IMR-90 (cell line): ENCODE measurements around the gene INCA1. TPM values are rescaled to one million over a fixed set of nuclear protein-coding genes. Genes with fewer than 3 reads are reported as not detected.

Experiments
- ATAC-seq: fragments of 200-7000 bp; cut with Tn5 transposase; 2 replicates; pipeline ENCODE4 v1.9.1; 2020; ENCODE audit warnings: low read depth, mild to moderate bottlenecking, moderate library complexity
- BruUV-seq: library from RNA; stranded (reverse); fragments of 400-500 nt; replicated peaks from 2 replicates; lab custom pipeline; 2021; lab: Mats Ljungman, UMichigan
- CTCF ChIA-PET: fragments of 300-600 bp; formaldehyde crosslinking; extraction: SDS; loops from one replicate; lab custom pipeline; 2021; ENCODE audit warnings: antibody characterized with exemption; lab: Yijun Ruan, JAX
- POLR2A ChIA-PET: fragments of 300-600 bp; sonication (Branson Sonifier 250); formaldehyde crosslinking; loops from one replicate; lab custom pipeline; 2022; ENCODE audit warnings: antibody characterized with exemption; ENCODE audit not compliant: unreplicated experiment; lab: Charles Lee
- DNase-seq: peaks from one replicate; pipeline ENCODE4 v3.0.0; 2013
- H2AFZ ChIP-seq: replicated peaks from 2 replicates; pipeline ENCODE3; 2013; ENCODE audit warnings: low read length, mild to moderate bottlenecking; ENCODE audit not compliant: poor library complexity
- H2AK5ac ChIP-seq: 2 replicates; pipeline ENCODE4 v1.6.1; 2013; ENCODE audit warnings: low read depth, low read length, inconsistent platforms
- H2AK9ac ChIP-seq: replicated peaks from 2 replicates; pipeline ENCODE3; 2013; ENCODE audit warnings: mild to moderate bottlenecking, low read depth, low read length, moderate library complexity; ENCODE audit not compliant: poor library complexity
- H2BK120ac ChIP-seq: 2 replicates; pipeline ENCODE4 v1.6.1; 2013; ENCODE audit warnings: low read depth, low read length, inconsistent platforms
- H2BK15ac ChIP-seq: 3 replicates; pipeline ENCODE4 v1.6.1; 2013; ENCODE audit warnings: low read depth, low read length, inconsistent platforms
- H2BK20ac ChIP-seq: 2 replicates; pipeline ENCODE4 v1.6.1; 2013; ENCODE audit warnings: low read depth, mild to moderate bottlenecking, inconsistent platforms, low read length, moderate library complexity
- H2BK5ac ChIP-seq: 2 replicates; pipeline ENCODE4 v1.6.1; 2013; ENCODE audit warnings: mild to moderate bottlenecking, low read depth, low read length, inconsistent platforms; ENCODE audit not compliant: poor library complexity, severe bottlenecking
- H3K14ac ChIP-seq: replicated peaks from 2 replicates; pipeline ENCODE4 v1.6.1; 2013; ENCODE audit warnings: low read depth, low read length, inconsistent platforms
- H3K18ac ChIP-seq: 2 replicates; pipeline ENCODE4 v1.6.1; 2013; ENCODE audit warnings: low read depth, low read length, control low read depth
- H3K23ac ChIP-seq: 2 replicates; pipeline ENCODE4 v1.6.1; 2013; ENCODE audit warnings: low read depth, low read length, inconsistent platforms
- H3K27ac ChIP-seq: 2 replicates; pipeline ENCODE4 v1.5.1; 2013; ENCODE audit warnings: mild to moderate bottlenecking, control low read depth, low read length; ENCODE audit not compliant: insufficient read depth
- H3K27me3 ChIP-seq: 2 replicates; pipeline ENCODE4 v1.6.1; 2013; ENCODE audit warnings: low read length; ENCODE audit not compliant: control insufficient read depth, insufficient read depth
- H3K36me3 ChIP-seq: 2 replicates; pipeline ENCODE4 v1.6.1; 2013; ENCODE audit warnings: low read length, mixed read lengths; ENCODE audit not compliant: control insufficient read depth, insufficient read depth
- H3K4ac ChIP-seq: 2 replicates; pipeline ENCODE4 v1.6.1; 2013; ENCODE audit warnings: low read depth, low read length, inconsistent platforms
- H3K4me1 ChIP-seq: 2 replicates; pipeline ENCODE4 v1.6.1; 2013; ENCODE audit warnings: low read length, mixed read lengths; ENCODE audit not compliant: control insufficient read depth, insufficient read depth
- H3K4me2 ChIP-seq: 2 replicates; pipeline ENCODE4 v1.6.1; 2013; ENCODE audit warnings: low read depth, mild to moderate bottlenecking, control low read depth, low read length, moderate library complexity
- H3K4me3 ChIP-seq: 2 replicates; pipeline ENCODE4 v1.5.1; 2013; ENCODE audit warnings: low read depth, mild to moderate bottlenecking, control low read depth, low read length, moderate library complexity; ENCODE audit not compliant: insufficient read depth
- H3K56ac ChIP-seq: 2 replicates; pipeline ENCODE4 v1.6.1; 2013; ENCODE audit warnings: low read length, inconsistent platforms; ENCODE audit not compliant: insufficient read depth; ENCODE audit errors: extremely low read depth
- H3K79me1 ChIP-seq, 2 experiments: 2 replicates each; pipeline ENCODE4 v1.6.1; 2013; ENCODE audit warnings: low read length in 2 of 2, inconsistent platforms in 1 of 2, low read depth in 1 of 2
- H3K9ac ChIP-seq: 2 replicates; pipeline ENCODE4 v1.6.1; 2013; ENCODE audit warnings: low read depth, low read length, control low read depth
- H3K9me1 ChIP-seq: 2 replicates; pipeline ENCODE4 v1.6.1; 2013; ENCODE audit warnings: low read length, inconsistent platforms; ENCODE audit not compliant: insufficient read depth
- H3K9me3 ChIP-seq: 2 replicates; pipeline ENCODE4 v1.6.1; 2013; ENCODE audit warnings: low read length; ENCODE audit not compliant: control insufficient read depth, insufficient read depth
- H4K20me1 ChIP-seq: 2 replicates; pipeline ENCODE4 v1.6.1; 2013; ENCODE audit warnings: low read length, inconsistent platforms; ENCODE audit not compliant: insufficient read depth
- H4K5ac ChIP-seq: 2 replicates; pipeline ENCODE4 v1.6.1; 2013; ENCODE audit warnings: mild to moderate bottlenecking, low read depth, low read length, control low read depth
- H4K8ac ChIP-seq, 2 experiments: 2 replicates each; pipeline ENCODE4 v1.6.1; 2013; ENCODE audit warnings: low read depth in 2 of 2, low read length in 2 of 2, control low read depth in 1 of 2, inconsistent platforms in 1 of 2
- H4K91ac ChIP-seq: 2 replicates; pipeline ENCODE4 v1.6.1; 2013; ENCODE audit warnings: low read depth, low read length, inconsistent platforms; ENCODE audit not compliant: insufficient read depth
- CEBPB ChIP-seq: IDR thresholded peaks from 2 replicates; pipeline ENCODE4 v1.6.1; 2012; ENCODE audit warnings: low read depth, low read length, improper control_type of control experiment
- CHD1 ChIP-seq: IDR thresholded peaks from 2 replicates; pipeline ENCODE4 v1.6.1; 2012; ENCODE audit warnings: low read depth, low read length, improper control_type of control experiment
- ELK1 ChIP-seq: fragments of 150-350 bp; IDR thresholded peaks from 2 replicates; pipeline ENCODE4 v1.6.1; 2016; ENCODE audit warnings: low read depth, mild to moderate bottlenecking, low read length, moderate library complexity, borderline replicate concordance
- MAZ ChIP-seq: IDR thresholded peaks from 2 replicates; pipeline ENCODE4 v1.6.1; 2012; ENCODE audit warnings: low read depth, mild to moderate bottlenecking, low read length, improper control_type of control experiment, moderate library complexity, borderline replicate concordance
- MXI1 ChIP-seq: IDR thresholded peaks from 2 replicates; pipeline ENCODE4 v1.6.1; 2012; ENCODE audit warnings: low read depth, mild to moderate bottlenecking, low read length, moderate library complexity, borderline replicate concordance
- POLR2A ChIP-seq: IDR thresholded peaks from 2 replicates; pipeline ENCODE4 v1.6.1; 2012; ENCODE audit warnings: mild to moderate bottlenecking, low read depth, low read length
- WGBS, 2 experiments: methylation state at CpG; one replicate each; pipeline versions ENCODE4 v1.1.5 to v1.1.7; 2013; ENCODE audit warnings: missing lambda C conversion rate in 2 of 2; ENCODE audit not compliant: insufficient read length in 1 of 2; ENCODE audit errors: extremely low coverage in 2 of 2; 5-methylcytosine and 5-hydroxymethylcytosine counted together
- dilution Hi-C: fragments of 300-500 bp; cut with HindIII; formaldehyde crosslinking; loops from one replicate; pipeline ENCODE4 v1.14.3; 2018; ENCODE audit warnings: low sequenced_read_pairs; ENCODE audit not compliant: unreplicated experiment
- in situ Hi-C: fragments of 300-500 bp; cut with MboI; formaldehyde crosslinking; loops from 3 replicates; pipeline ENCODE4 v1.14.3; 2019; ENCODE audit warnings: low sequenced_read_pairs, inconsistent platforms, mixed read lengths
- intact Hi-C: fragments of 100-400 bp; cut with micrococcal nuclease; formaldehyde crosslinking; loops from 2 replicates; pipeline ENCODE4 v1.10.0; 2022
- polyA plus RNA-seq, 3 experiments: library from polyadenylated mRNA; depleted of rRNA; stranded (reverse); fragments of >200 nt; gene quantifications; 2 replicates each; pipeline ENCODE4 v1.2.3, GENCODE V29; 2012; ENCODE audit warnings: low replicate concordance in 1 of 3
- total RNA-seq: library from RNA; depleted of rRNA; stranded (reverse); fragments of >200 nt; gene quantifications from 2 replicates; pipeline ENCODE4 v1.2.3, GENCODE V29; 2012

The INCA1 gene
- total and polyA plus RNA-seq, 2 of the 4 experiments (the other 2 are of a cell fraction), result 0.18 to 0.51 TPM

GRCh38 chr17:4940555-4941318 is 56.6 kb downstream of the INCA1 start:
- H4K5ac ChIP-seq, result peak overlapping the region; percentile 72
- peak overlapping the region; percentile 82 to 99 for H4K8ac ChIP-seq
- peak overlapping the region; percentile 90 for H3K56ac ChIP-seq
- POLR2A ChIA-PET, result interaction anchor here (0.6 to 2.0 kb wide), 2 partner anchors 8 to 26 kb away, joined by 3 to 14 read pairs; partner anchors contain the start of gene SPAG7
- dilution Hi-C loops (no loop called here), in situ Hi-C loops (no loop called here), intact Hi-C loops (loop anchor here (1.0 kb wide), 1 partner anchor 31 kb away; no protein-coding TSS in a partner anchor)
- H2BK15ac ChIP-seq, result no peak overlapping the region
- H3K9ac ChIP-seq, result peak overlapping the region; percentile 84
- no peaks in the 10 kb centered on the region for H3K27me3 ChIP-seq
- peaks cover 18% of the 10 kb centered on the region for H3K4me1 ChIP-seq
- H3K23ac ChIP-seq, result peak overlapping the region; percentile 79
- peak overlapping the region; percentile 69 for H3K14ac ChIP-seq
- H2BK20ac ChIP-seq, result no peak overlapping the region
- H4K91ac ChIP-seq, result peak overlapping the region; percentile 93; the same call in 1 of the 2 replicates
- H2BK120ac ChIP-seq, result peak overlapping the region; percentile 85; the same call in 1 of the 2 replicates
- peak overlapping the region; percentile 72 for H3K4me2 ChIP-seq
- TF ChIP-seq CEBPB (peak; percentile 73), MAZ (no peak), POLR2A (peak; percentile 8), CHD1 (no peak), MXI1 (peak; percentile 4; the same call in 1 of the 2 replicates), ELK1 (no peak)
- peak overlapping the region; percentile 55 for H2BK5ac ChIP-seq
- H2AFZ ChIP-seq, result peak overlapping the region; percentile 89
- H3K4me3 ChIP-seq, result peak overlapping the region; percentile 68
- H4K20me1 ChIP-seq, result peaks cover 45% of the 10 kb centered on the region
- no peak overlapping the region for H3K18ac ChIP-seq
- no CpG with 5 or more reads among the region's 29 CpGs for WGBS, 2 experiments
- H3K4ac ChIP-seq, result peak overlapping the region; percentile 92
- H2AK5ac ChIP-seq, result peak overlapping the region; percentile 93
- CTCF ChIA-PET, result interaction anchor here (1.6 kb wide), 1 partner anchor 27 kb away, joined by 3 read pairs; the partner anchor contains the start of gene SPAG7
- H3K9me3 ChIP-seq, result no peaks in the 10 kb centered on the region
- peaks cover 49% of the 10 kb centered on the region for H3K36me3 ChIP-seq
- H2AK9ac ChIP-seq, result peak overlapping the region; percentile 99
- H3K27ac ChIP-seq, result peak overlapping the region; percentile 78
- peaks cover 15% of the 10 kb centered on the region; the same call in 1 of the 2 replicates for H3K9me1 ChIP-seq
- DNase-seq (no peak), ATAC-seq (peak; percentile 52)
- TSS peak; percentile 83 for BruUV-seq
- peaks cover 22 to 65% of the 10 kb centered on the region in 2 experiments; a peak in 3 of 4 replicates for H3K79me1 ChIP-seq
